ENCODE results near the gene RRP8. TPM values are rescaled to one million over a fixed set of nuclear protein-coding genes. Genes with fewer than 3 reads are reported as not detected.

Gene RRP8
- total RNA-seq, 1 donor = 19.0 TPM

- Histone ChIP-seq H3K4me1 (ENCODE audit: insufficient read depth, low read length) (peaks cover 44% of the 10 kb centered on the region), H3K9me3 (ENCODE audit: low read depth, low read length) (no peaks in the 10 kb centered on the region), H3K27me3 (ENCODE audit: insufficient read depth, low read length) (no peaks in the 10 kb centered on the region), H3K4me3 (ENCODE audit: low read length) (no peak overlapping the region)
These were observed 11.0 kb upstream of the RRP8 start for GRCh38 chr11:6614446-6614845.

- no peak overlapping the region for H3K4me3 ChIP-seq (ENCODE audit: low read length)
- peaks cover 49% of the 10 kb centered on the region for H3K4me1 ChIP-seq (ENCODE audit: insufficient read depth, low read length)
- no peaks in the 10 kb centered on the region for H3K9me3 ChIP-seq (ENCODE audit: low read depth, low read length)
- H3K27me3 ChIP-seq (ENCODE audit: insufficient read depth, low read length) = no peaks in the 10 kb centered on the region
These were observed 10.1 kb upstream of the RRP8 start for GRCh38 chr11:6613496-6613895.

- Histone ChIP-seq H3K4me1 (ENCODE audit: insufficient read depth, low read length) (peaks cover 50% of the 10 kb centered on the region), H3K27me3 (ENCODE audit: insufficient read depth, low read length) (no peaks in the 10 kb centered on the region), H3K9me3 (ENCODE audit: low read depth, low read length) (no peaks in the 10 kb centered on the region), H3K4me3 (ENCODE audit: low read length) (peak within 1 kb of the TSS; percentile 60)
These were observed 9.0 kb upstream of the RRP8 start, which contains the start of gene TAF10 for GRCh38 chr11:6612213-6613041. TSS of gene TAF10 (minus strand) at chr11:6612216. CDS start at chr11:6612189, 27 bp downstream.

- Histone ChIP-seq H3K9me3 (ENCODE audit: low read depth, low read length) (no peaks in the 10 kb centered on the region), H3K4me3 (ENCODE audit: low read length) (peak overlapping the region; percentile 60), H3K4me1 (ENCODE audit: insufficient read depth, low read length) (peaks cover 50% of the 10 kb centered on the region), H3K27me3 (ENCODE audit: insufficient read depth, low read length) (no peaks in the 10 kb centered on the region)
These were observed 8.5 kb upstream of the RRP8 start for GRCh38 chr11:6611963-6612212.

GRCh38 chr11:6611092-6611962 lies 7.9 kb upstream of the RRP8 start:
- Histone ChIP-seq H3K4me1 (ENCODE audit: insufficient read depth, low read length) (peaks cover 53% of the 10 kb centered on the region), H3K4me3 (ENCODE audit: low read length) (peak overlapping the region; percentile 60), H3K9me3 (ENCODE audit: low read depth, low read length) (no peaks in the 10 kb centered on the region)

GRCh38 chr11:6610591-6610990 lies 7.2 kb upstream of the RRP8 start:
- Histone ChIP-seq H3K9me3 (ENCODE audit: low read depth, low read length) (no peaks in the 10 kb centered on the region), H3K4me3 (ENCODE audit: low read length) (no peak overlapping the region), H3K4me1 (ENCODE audit: insufficient read depth, low read length) (peaks cover 60% of the 10 kb centered on the region)

More at GRCh38 chr11:6611092-6611962, 7.9 kb upstream of the RRP8 start:
- no peaks in the 10 kb centered on the region for H3K27me3 ChIP-seq (ENCODE audit: insufficient read depth, low read length)

GRCh38 chr11:6609502-6610015 lies 6.1 kb upstream of the RRP8 start:
- peaks cover 70% of the 10 kb centered on the region for H3K4me1 ChIP-seq (ENCODE audit: insufficient read depth, low read length)
- no peaks in the 10 kb centered on the region for H3K27me3 ChIP-seq (ENCODE audit: insufficient read depth, low read length)
- no peaks in the 10 kb centered on the region for H3K9me3 ChIP-seq (ENCODE audit: low read depth, low read length)
- H3K4me3 ChIP-seq (ENCODE audit: low read length) = no peak overlapping the region

More at GRCh38 chr11:6610591-6610990, 7.2 kb upstream of the RRP8 start:
- H3K27me3 ChIP-seq (ENCODE audit: insufficient read depth, low read length) = no peaks in the 10 kb centered on the region

- peaks cover 73% of the 10 kb centered on the region for H3K4me1 ChIP-seq (ENCODE audit: insufficient read depth, low read length)
- H3K27me3 ChIP-seq (ENCODE audit: insufficient read depth, low read length) = no peaks in the 10 kb centered on the region
- no peak overlapping the region for H3K4me3 ChIP-seq (ENCODE audit: low read length)
- no peaks in the 10 kb centered on the region for H3K9me3 ChIP-seq (ENCODE audit: low read depth, low read length)
These were observed 5.5 kb upstream of the RRP8 start for GRCh38 chr11:6608726-6609501.

- H3K4me3 ChIP-seq (ENCODE audit: low read length) = no peak overlapping the region
- no peaks in the 10 kb centered on the region for H3K9me3 ChIP-seq (ENCODE audit: low read depth, low read length)
- H3K27me3 ChIP-seq (ENCODE audit: insufficient read depth, low read length) = no peaks in the 10 kb centered on the region
- H3K4me1 ChIP-seq (ENCODE audit: insufficient read depth, low read length) = peaks cover 68% of the 10 kb centered on the region
These were observed 4.6 kb upstream of the RRP8 start for GRCh38 chr11:6608011-6608410.

- Histone ChIP-seq H3K27me3 (ENCODE audit: insufficient read depth, low read length) (no peaks in the 10 kb centered on the region), H3K4me1 (ENCODE audit: insufficient read depth, low read length) (peaks cover 69% of the 10 kb centered on the region), H3K4me3 (ENCODE audit: low read length) (no peak overlapping the region), H3K9me3 (ENCODE audit: low read depth, low read length) (no peaks in the 10 kb centered on the region)
These were observed 3.9 kb upstream of the RRP8 start for GRCh38 chr11:6607190-6607795.

GRCh38 chr11:6606471-6607189 lies 3.2 kb upstream of the RRP8 start:
- Histone ChIP-seq H3K9me3 (ENCODE audit: low read depth, low read length) (no peaks in the 10 kb centered on the region), H3K27me3 (ENCODE audit: insufficient read depth, low read length) (no peaks in the 10 kb centered on the region), H3K4me1 (ENCODE audit: insufficient read depth, low read length) (peaks cover 76% of the 10 kb centered on the region), H3K4me3 (ENCODE audit: low read length) (no peak overlapping the region)

GRCh38 chr11:6604790-6605189 lies 1.4 kb upstream of the RRP8 start:
- no peaks in the 10 kb centered on the region for H3K27me3 ChIP-seq (ENCODE audit: insufficient read depth, low read length)
- peak overlapping the region; percentile 87 for H3K4me3 ChIP-seq (ENCODE audit: low read length)
- no peaks in the 10 kb centered on the region for H3K9me3 ChIP-seq (ENCODE audit: low read depth, low read length)
- peaks cover 68% of the 10 kb centered on the region for H3K4me1 ChIP-seq (ENCODE audit: insufficient read depth, low read length)

GRCh38 chr11:6604081-6604626 lies 738 bp upstream of the RRP8 start:
- Histone ChIP-seq H3K4me1 (ENCODE audit: insufficient read depth, low read length) (peaks cover 68% of the 10 kb centered on the region), H3K9me3 (ENCODE audit: low read depth, low read length) (no peaks in the 10 kb centered on the region), H3K27me3 (ENCODE audit: insufficient read depth, low read length) (no peaks in the 10 kb centered on the region), H3K4me3 (ENCODE audit: low read length) (peak overlapping the region; percentile 87)
